RWPE2 (cell line): ENCODE results near the gene RAB21.

Source experiments
- ATAC-seq: fragments of 200-7000 bp; cut with Tn5 transposase; 3 replicates; pipeline ENCODE4 v1.9.1; 2021; ENCODE audit warnings: low read depth
- DNase-seq: peaks from one replicate; pipeline ENCODE4 v3.0.0-alpha.2; 2020; ENCODE audit warnings: low spot score
- H3K27ac ChIP-seq: fragments of 450-650 bp; 2 replicates; pipeline ENCODE4 v1.5.1; 2017; ENCODE audit warnings: mild to moderate bottlenecking; ENCODE audit not compliant: poor library complexity, severe bottlenecking
- H3K27me3 ChIP-seq: fragments of 250-450 bp; sonication (Bioruptor Pico); 2 replicates; pipeline ENCODE4 v1.5.1; 2021; ENCODE audit warnings: mild to moderate bottlenecking, moderate library complexity; ENCODE audit not compliant: insufficient read depth, poor library complexity, severe bottlenecking
- H3K36me3 ChIP-seq: fragments of 250-450 bp; sonication (Bioruptor Pico); 2 replicates; pipeline ENCODE4 v1.5.1; 2020; ENCODE audit warnings: low read depth, mild to moderate bottlenecking, moderate library complexity
- H3K4me1 ChIP-seq: fragments of 250-450 bp; sonication (Bioruptor Pico); 2 replicates; pipeline ENCODE4 v1.5.1; 2021; ENCODE audit warnings: mild to moderate bottlenecking, moderate library complexity; ENCODE audit not compliant: insufficient read depth, poor library complexity, severe bottlenecking
- H3K4me3 ChIP-seq: fragments of 250-450 bp; sonication (Bioruptor Pico); 2 replicates; pipeline ENCODE4 v1.5.1; 2021; ENCODE audit warnings: mild to moderate bottlenecking, moderate library complexity; ENCODE audit not compliant: severe bottlenecking
- H3K9me3 ChIP-seq: fragments of 250-450 bp; sonication (Bioruptor Pico); 2 replicates; pipeline ENCODE4 v1.5.1; 2021; ENCODE audit warnings: mild to moderate bottlenecking, moderate library complexity; ENCODE audit not compliant: severe bottlenecking
- CTCF ChIP-seq: fragments of 450-650 bp; IDR thresholded peaks from one replicate; pipeline ENCODE4 v1.5.1; 2017; ENCODE audit warnings: mild to moderate bottlenecking, moderate library complexity; ENCODE audit not compliant: poor library complexity, severe bottlenecking

The RAB21 gene

DNA sequence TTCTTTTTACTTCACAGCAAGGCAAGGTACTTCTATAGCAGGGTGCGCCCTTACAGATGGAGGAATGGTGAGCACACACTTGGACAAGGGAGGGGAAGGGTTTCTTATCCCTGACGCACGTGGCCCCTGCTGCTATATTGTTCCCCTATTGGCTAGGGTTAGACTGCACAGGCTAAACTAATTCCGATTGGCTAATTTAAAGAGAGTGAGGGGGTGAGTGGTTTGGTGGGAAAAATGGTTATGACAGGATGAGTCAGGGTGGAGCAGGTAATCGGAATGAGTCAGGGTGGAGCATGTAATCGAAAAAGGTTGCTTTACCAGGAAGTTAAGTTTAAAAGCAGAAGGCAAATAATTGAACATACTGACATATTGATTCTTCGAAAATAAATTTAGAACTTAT lies 23.7 kb upstream of the RAB21 start:
- ATAC-seq, result no peak
- DNase-seq, result no peak
- Histone ChIP-seq H3K27me3 (no peaks in the 10 kb centered on the region), H3K4me1 (peaks cover 3% of the 10 kb centered on the region), H3K27ac (no peak overlapping the region), H3K4me3 (no peak overlapping the region), H3K36me3 (no peaks in the 10 kb centered on the region), H3K9me3 (no peaks in the 10 kb centered on the region)
- TF ChIP-seq CTCF, result no peak

GRCh38 chr12:71731439-71732356 lies 23.0 kb upstream of the RAB21 start:
- no peaks in the 10 kb centered on the region for H3K9me3 ChIP-seq
- H3K4me3 ChIP-seq, result no peak overlapping the region
- no peak overlapping the region for H3K27ac ChIP-seq
- ATAC-seq (peak; percentile 44; the same call in 1 of the 3 replicates), DNase-seq (no peak)
- H3K36me3 ChIP-seq, result no peaks in the 10 kb centered on the region
- H3K27me3 ChIP-seq, result no peaks in the 10 kb centered on the region
- TF ChIP-seq CTCF, result no peak
- peaks cover 3% of the 10 kb centered on the region for H3K4me1 ChIP-seq

- no peak for ATAC-seq
- no peak for TF ChIP-seq CTCF
- Histone ChIP-seq H3K27ac (no peak overlapping the region), H3K9me3 (no peaks in the 10 kb centered on the region), H3K4me1 (peaks cover 3% of the 10 kb centered on the region), H3K27me3 (no peaks in the 10 kb centered on the region), H3K36me3 (no peaks in the 10 kb centered on the region), H3K4me3 (no peak overlapping the region)
- DNase-seq, result no peak
Observed at GRCh38 chr12:71732357-71732712, 22.3 kb upstream of the RAB21 start.

GRCh38 chr12:71737197-71737596 lies 17.5 kb upstream of the RAB21 start:
- H3K9me3 ChIP-seq, result no peaks in the 10 kb centered on the region
- H3K4me1 ChIP-seq, result no peaks in the 10 kb centered on the region
- ATAC-seq (no peak), DNase-seq (no peak)
- H3K27ac ChIP-seq, result no peak overlapping the region
- no peaks in the 10 kb centered on the region for H3K27me3 ChIP-seq
- H3K4me3 ChIP-seq, result no peak overlapping the region
- no peaks in the 10 kb centered on the region for H3K36me3 ChIP-seq
- TF ChIP-seq CTCF, result no peak

DNA sequence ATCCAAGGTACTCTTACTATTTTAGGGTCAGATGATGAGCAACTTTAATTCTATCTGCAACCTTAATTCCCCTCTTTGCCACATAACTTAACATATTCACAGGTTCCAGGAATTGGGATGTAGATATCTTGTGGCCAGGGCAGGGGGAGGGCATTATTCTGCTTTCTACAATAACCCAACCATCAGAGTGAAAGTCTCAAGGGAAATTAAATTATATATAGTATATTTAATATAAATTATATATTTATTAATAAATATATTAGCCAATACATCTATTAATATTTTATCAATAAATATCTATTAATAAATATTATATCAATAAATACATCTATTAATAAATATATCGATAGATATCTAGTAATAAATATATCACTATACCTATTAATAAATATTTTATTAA lies 11.7 kb upstream of the RAB21 start:
- Histone ChIP-seq H3K9me3 (no peaks in the 10 kb centered on the region), H3K4me1 (no peaks in the 10 kb centered on the region), H3K36me3 (no peaks in the 10 kb centered on the region), H3K27ac (no peak overlapping the region), H3K27me3 (no peaks in the 10 kb centered on the region), H3K4me3 (no peak overlapping the region)
- ATAC-seq (no peak), DNase-seq (no peak)
- TF ChIP-seq CTCF, result no peak
